Measurements from ENCODE around the gene ASCL2. TPM values are rescaled to one million over a fixed set of nuclear protein-coding genes. Genes with fewer than 3 reads are reported as not detected.

Gene ASCL2
- total RNA-seq, 1 donor from 2014 or later: 5.6 TPM

- H3K27me3 Mint-ChIP-seq: peaks cover 57% of the 10 kb centered on the region
- H3K27ac Mint-ChIP-seq: no peak overlapping the region
- H3K9me3 Mint-ChIP-seq: no peaks in the 10 kb centered on the region
- H3K4me1 Mint-ChIP-seq (ENCODE audit: unreplicated experiment): no peaks in the 10 kb centered on the region
- no peak for TF ChIP-seq CTCF (conservative IDR thresholded peaks at IDR 0.05)
- no peak for DNase-seq (ENCODE audit: extremely low spot score, unreplicated experiment)
- H3K36me3 Mint-ChIP-seq: no peaks in the 10 kb centered on the region
- H3K4me3 Mint-ChIP-seq: no peak overlapping the region
Observed at GRCh38 chr11:2273771-2274170, 3.4 kb upstream of the ASCL2 start.

- DNase-seq (ENCODE audit: extremely low spot score, unreplicated experiment): no peak
- TF ChIP-seq CTCF (conservative IDR thresholded peaks at IDR 0.05): no peak
- H3K4me3 Mint-ChIP-seq: no peak overlapping the region
- peaks cover 60% of the 10 kb centered on the region for H3K27me3 Mint-ChIP-seq
- H3K36me3 Mint-ChIP-seq: no peaks in the 10 kb centered on the region
- H3K27ac Mint-ChIP-seq: no peak overlapping the region
- H3K4me1 Mint-ChIP-seq (ENCODE audit: unreplicated experiment): no peaks in the 10 kb centered on the region
- H3K9me3 Mint-ChIP-seq: no peaks in the 10 kb centered on the region
Observed at GRCh38 chr11:2273311-2273710, 2.9 kb upstream of the ASCL2 start.

- Mint-ChIP-seq H3K4me3 (no peak overlapping the region), H3K4me1 (ENCODE audit: unreplicated experiment) (no peaks in the 10 kb centered on the region), H3K9me3 (no peaks in the 10 kb centered on the region), H3K27me3 (peaks cover 60% of the 10 kb centered on the region), H3K36me3 (no peaks in the 10 kb centered on the region), H3K27ac (peak overlapping the region; percentile 16)
- DNase-seq (ENCODE audit: extremely low spot score, unreplicated experiment): no peak
- TF ChIP-seq CTCF (conservative IDR thresholded peaks at IDR 0.05): no peak
Observed at GRCh38 chr11:2272946-2273280, 2.5 kb upstream of the ASCL2 start.

- Mint-ChIP-seq H3K36me3 (no peaks in the 10 kb centered on the region), H3K27ac (peak overlapping the region; percentile 16), H3K27me3 (peaks cover 59% of the 10 kb centered on the region), H3K4me3 (no peak overlapping the region), H3K4me1 (ENCODE audit: unreplicated experiment) (no peaks in the 10 kb centered on the region), H3K9me3 (no peaks in the 10 kb centered on the region)
- peak; percentile 64 for DNase-seq (ENCODE audit: extremely low spot score, unreplicated experiment)
- TF ChIP-seq CTCF (conservative IDR thresholded peaks at IDR 0.05): no peak
Observed at GRCh38 chr11:2272228-2272945, 2.0 kb upstream of the ASCL2 start.

GRCh38 chr11:2271327-2272227 lies 1.2 kb upstream of the ASCL2 start:
- Mint-ChIP-seq H3K4me3 (peak overlapping the region; percentile 39), H3K9me3 (no peaks in the 10 kb centered on the region), H3K4me1 (ENCODE audit: unreplicated experiment) (no peaks in the 10 kb centered on the region), H3K27ac (no peak overlapping the region), H3K36me3 (no peaks in the 10 kb centered on the region), H3K27me3 (peaks cover 57% of the 10 kb centered on the region)
- TF ChIP-seq CTCF (conservative IDR thresholded peaks at IDR 0.05): no peak
- DNase-seq (ENCODE audit: extremely low spot score, unreplicated experiment): peak; percentile 70

Data from type B pancreatic cell (in vitro differentiated cells).